A549 (cell line): Measurements from ENCODE around the gene FHL2. TPM values are rescaled to one million over a fixed set of nuclear protein-coding genes. Genes with fewer than 3 reads are reported as not detected.

ENCODE experiments used
- ATAC-seq, 2 experiments: fragments of 200-7000 bp in 1 of 2; fragments of >200 bp in 1 of 2; cut with Nextera tagmentation in 1 of 2; cut with Tn5 transposase in 1 of 2; 3 replicates each; pipeline versions ENCODE4 v1.8.0 to v1.9.1; 2018 to 2020; ENCODE audit warnings: mild to moderate bottlenecking in 1 of 2, moderate library complexity in 1 of 2
- CTCF ChIA-PET: fragments of 300-600 bp; sonication (Branson Sonifier 250); formaldehyde crosslinking; extraction: SDS; loops from one replicate; lab custom pipeline; 2021; ENCODE audit warnings: antibody characterized with exemption, inconsistent platforms; lab: Yijun Ruan, JAX
- POLR2A ChIA-PET: fragments of 350-600 bp; formaldehyde crosslinking; extraction: SDS; loops from one replicate; lab custom pipeline; 2021; ENCODE audit warnings: antibody characterized with exemption, inconsistent platforms; lab: Yijun Ruan, JAX
- DNase-seq, 2 experiments: peaks; one replicate each; pipeline versions ENCODE4 v3.0.0 to v3.0.0-alpha.2; 2011 to 2016; ENCODE audit warnings: low read depth in 1 of 2, low spot score in 1 of 2
- FAIRE-seq: peaks from 2 replicates; lab custom pipeline; 2011; peaks lifted over from hg19 to GRCh38; lab: Jason Lieb, UNC
- H3K27ac ChIP-seq, 2 experiments: fragments of >200 bp; sonication (Bioruptor Twin); formaldehyde crosslinking; 3 replicates each; pipeline ENCODE4 v1.5.1; 2016 to 2017
- H3K4me1 ChIP-seq: fragments of >200 bp; sonication (Bioruptor Twin); formaldehyde crosslinking; 3 replicates; pipeline ENCODE4 v1.6.1; 2016
- H3K4me2 ChIP-seq: fragments of >200 bp; sonication (Bioruptor Twin); formaldehyde crosslinking; 3 replicates; pipeline ENCODE4 v1.6.1; 2016
- H3K4me3 ChIP-seq: fragments of >200 bp; sonication (Bioruptor Twin); formaldehyde crosslinking; 3 replicates; pipeline ENCODE4 v1.5.1; 2016
- H3K9me3 ChIP-seq: fragments of >200 bp; sonication (Bioruptor Twin); formaldehyde crosslinking; 3 replicates; pipeline ENCODE4 v1.6.1; 2016
- CBX2 ChIP-seq: fragments of 200-600 bp; sonication (generic); IDR thresholded peaks from 2 replicates; pipeline ENCODE4 v1.6.1; 2016; ENCODE audit warnings: low read depth, mild to moderate bottlenecking, borderline replicate concordance
- CBX8 ChIP-seq: fragments of 200-600 bp; sonication (generic); IDR thresholded peaks from 2 replicates; pipeline ENCODE4 v1.6.1; 2016
- CEBPB ChIP-seq, 2 experiments: fragments of >200 bp in 1 of 2; sonication (Bioruptor Twin) in 1 of 2; formaldehyde crosslinking in 1 of 2; IDR thresholded peaks; 2 replicates each; pipeline ENCODE4 v1.6.1; 2012 to 2016
- EHF ChIP-seq: fragments of 250-450 bp; sonication (Bioruptor Pico); IDR thresholded peaks from 2 replicates; pipeline ENCODE4 v1.5.0; 2020; ENCODE audit warnings: mild to moderate bottlenecking
- EHMT2 ChIP-seq: fragments of 200-600 bp; sonication (generic); IDR thresholded peaks from 2 replicates; pipeline ENCODE4 v1.6.1; 2016; ENCODE audit warnings: antibody characterized with exemption, low read depth, mild to moderate bottlenecking, moderate library complexity
- EP300 ChIP-seq, 2 experiments: fragments of >200 bp; sonication (Bioruptor Twin); formaldehyde crosslinking; IDR thresholded peaks; 2 replicates in 1 of 2; 3 replicates in 1 of 2; pipeline ENCODE4 v1.6.1; 2016 to 2017
- HDAC2 ChIP-seq: fragments of 200-600 bp; sonication (generic); IDR thresholded peaks from 2 replicates; pipeline ENCODE4 v1.6.1; 2016
- HEYL ChIP-seq: fragments of 250-450 bp; sonication (Bioruptor Pico); IDR thresholded peaks from 2 replicates; pipeline ENCODE4 v1.8.0; 2021; ENCODE audit warnings: mild to moderate bottlenecking, moderate library complexity
- HOXA7 ChIP-seq: fragments of 250-450 bp; sonication (Bioruptor Pico); IDR thresholded peaks from 2 replicates; pipeline ENCODE4 v1.5.0; 2020; ENCODE audit warnings: mild to moderate bottlenecking, moderate library complexity
- HOXB13 ChIP-seq: fragments of 250-450 bp; sonication (Bioruptor Pico); IDR thresholded peaks from 2 replicates; pipeline ENCODE4 v1.5.0; 2020; ENCODE audit warnings: low read depth, mild to moderate bottlenecking, moderate library complexity
- HOXB5 ChIP-seq: fragments of 250-450 bp; sonication (Bioruptor Pico); IDR thresholded peaks from 2 replicates; pipeline ENCODE4 v1.5.0; 2020; ENCODE audit warnings: mild to moderate bottlenecking, moderate library complexity
- JUNB ChIP-seq: fragments of >200 bp; sonication (Bioruptor Twin); formaldehyde crosslinking; IDR thresholded peaks from 2 replicates; pipeline ENCODE4 v1.6.1; 2016
- MAFK ChIP-seq: fragments of 450-650 bp; IDR thresholded peaks from 2 replicates; pipeline ENCODE4 v1.6.1; 2014; ENCODE audit not compliant: partially characterized antibody
- MAZ ChIP-seq: fragments of 150-350 bp; IDR thresholded peaks from 2 replicates; pipeline ENCODE4 v1.6.1; 2014; ENCODE audit warnings: antibody characterized with exemption, low read depth, low read length, borderline replicate concordance
- NFE2L2 ChIP-seq: fragments of 150-350 bp; conservative IDR thresholded peaks from 2 replicates; pipeline ENCODE4 v1.6.1; 2014; ENCODE audit warnings: low read length
- NPAS2 ChIP-seq: fragments of 250-450 bp; sonication (Bioruptor Pico); IDR thresholded peaks from 2 replicates; pipeline ENCODE4 v1.8.0; 2022; ENCODE audit warnings: mild to moderate bottlenecking, moderate library complexity, borderline replicate concordance
- POLR2AphosphoS2 ChIP-seq: conservative IDR thresholded peaks from 2 replicates; pipeline ENCODE4 v1.6.1; 2012; ENCODE audit warnings: low read length, improper control_type of control experiment, inconsistent platforms
- SREBF2 ChIP-seq: fragments of 450-650 bp; IDR thresholded peaks from 2 replicates; pipeline ENCODE4 v1.6.1; 2014; ENCODE audit warnings: mild to moderate bottlenecking, moderate library complexity
- ZC3H11A ChIP-seq: fragments of 450-650 bp; IDR thresholded peaks from 2 replicates; pipeline ENCODE4 v1.6.1; 2014; ENCODE audit warnings: antibody characterized with exemption, mild to moderate bottlenecking
- ZSCAN20 ChIP-seq: fragments of 250-450 bp; sonication (Bioruptor Pico); IDR thresholded peaks from 2 replicates; pipeline ENCODE4 v1.8.0; 2022; ENCODE audit warnings: mild to moderate bottlenecking, moderate library complexity
- WGBS: methylation state at CpG from one replicate; pipeline ENCODE4 v1.1.6; 2017; ENCODE audit errors: missing lambda C conversion rate; 5-methylcytosine and 5-hydroxymethylcytosine counted together
- polyA plus RNA-seq, 4 experiments: library from polyadenylated mRNA; depleted of rRNA in 3 of 4; stranded (reverse); fragments of >200 nt; fragmentation: RNase III in 1 of 4; extraction: RNeasy Plus Mini Kit Qiagen cat#74134 plus additional on column Dnase treatment in 1 of 4; gene quantifications; 2 replicates in 3 of 4; 3 replicates in 1 of 4; pipeline ENCODE4 v1.2.3, GENCODE V29; 2011 to 2017
- TF ChIP-seq, protein P1 (sequence below): fragments of 200-600 bp; sonication (generic); IDR thresholded peaks from 2 replicates; pipeline ENCODE4 v1.6.1; 2016; ENCODE audit warnings: antibody characterized with exemption, mild to moderate bottlenecking, moderate library complexity
- TF ChIP-seq, protein P2 (sequence below): fragments of 250-450 bp; sonication (Bioruptor Pico); IDR thresholded peaks from 2 replicates; pipeline ENCODE4 v1.5.0; 2020; ENCODE audit warnings: low read depth, mild to moderate bottlenecking, moderate library complexity
- TF ChIP-seq, protein P3 (sequence below): IDR thresholded peaks from 2 replicates; pipeline ENCODE4 v1.6.1; 2012
- TF ChIP-seq, protein P4 (sequence below): fragments of 150-350 bp; IDR thresholded peaks from 2 replicates; pipeline ENCODE4 v1.6.1; 2014; ENCODE audit warnings: low read depth, mild to moderate bottlenecking, low read length
- TF ChIP-seq, protein P5 (sequence below): IDR thresholded peaks from 2 replicates; pipeline ENCODE4 v1.6.1; 2012; ENCODE audit warnings: low read depth, borderline replicate concordance
- TF ChIP-seq, protein P6 (sequence below): fragments of 250-450 bp; sonication (Bioruptor Pico); IDR thresholded peaks from 2 replicates; pipeline ENCODE4 v1.5.0; 2021; ENCODE audit warnings: mild to moderate bottlenecking, moderate library complexity, borderline replicate concordance
- TF ChIP-seq, protein P7 (sequence below): fragments of 450-650 bp; IDR thresholded peaks from 2 replicates; pipeline ENCODE4 v1.6.1; 2014; ENCODE audit warnings: antibody characterized with exemption

The FHL2 gene
- polyA plus RNA-seq, 2 of the 4 experiments (the other 2 are of a cell fraction) = 57.9 to 85.9 TPM

DNA sequence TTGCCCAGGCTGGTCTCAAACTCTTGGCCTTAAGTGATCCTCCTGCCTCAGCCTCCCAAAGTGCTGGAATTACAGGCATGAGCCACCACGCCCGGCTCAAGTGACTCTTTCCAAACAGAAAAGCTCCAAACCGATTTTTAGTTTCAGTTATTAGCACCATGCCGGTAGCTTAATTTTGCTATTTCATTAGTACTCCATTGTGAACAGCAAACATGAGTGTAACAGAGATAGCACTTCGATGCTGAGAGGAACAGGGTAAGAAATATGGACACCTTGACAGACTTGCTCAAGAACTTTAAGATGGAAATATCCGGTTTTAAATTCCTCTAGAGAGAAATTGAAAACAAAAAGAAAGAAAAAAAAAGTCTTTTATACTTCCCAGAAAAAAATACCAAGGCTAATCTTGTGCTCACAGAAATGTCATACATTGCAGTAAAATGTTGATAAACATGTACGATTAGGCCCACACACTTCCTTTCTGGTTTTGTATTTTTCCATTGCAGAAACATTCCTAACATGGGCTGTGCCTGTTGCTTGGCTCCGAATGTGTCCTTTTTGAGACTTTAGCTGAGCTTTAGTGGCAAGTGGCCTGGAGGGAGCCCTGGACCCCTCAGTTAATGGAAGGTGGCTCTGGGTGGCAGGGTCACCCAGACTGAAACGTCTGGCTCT is 18.3 kb downstream of the FHL2 start:
- peaks cover 27% of the 10 kb centered on the region for H3K4me1 ChIP-seq
- FAIRE-seq (no peak), ATAC-seq (no peak), DNase-seq (no peak)
- H3K27ac ChIP-seq = peak overlapping the region in 1 of 2 experiments; percentile 10; a peak in 1 of 6 replicates
- H3K9me3 ChIP-seq = no peaks in the 10 kb centered on the region
- 85% methylated on average over 9 of the region's 9 CpGs for WGBS
- POLR2A ChIA-PET = no interaction called here
- CTCF ChIA-PET = interaction anchor here (1.0 to 12.5 kb wide), 4 partner anchors 10 to 139 kb away, joined by 4 to 122 read pairs (median 4); no protein-coding TSS in a partner anchor
- no peak for TF ChIP-seq CEBPB (IDR thresholded peaks at IDR 0.05)
- no peak for TF ChIP-seq HOXA7 (CRISPR knock-in tag)
- TF ChIP-seq, protein P1, sequence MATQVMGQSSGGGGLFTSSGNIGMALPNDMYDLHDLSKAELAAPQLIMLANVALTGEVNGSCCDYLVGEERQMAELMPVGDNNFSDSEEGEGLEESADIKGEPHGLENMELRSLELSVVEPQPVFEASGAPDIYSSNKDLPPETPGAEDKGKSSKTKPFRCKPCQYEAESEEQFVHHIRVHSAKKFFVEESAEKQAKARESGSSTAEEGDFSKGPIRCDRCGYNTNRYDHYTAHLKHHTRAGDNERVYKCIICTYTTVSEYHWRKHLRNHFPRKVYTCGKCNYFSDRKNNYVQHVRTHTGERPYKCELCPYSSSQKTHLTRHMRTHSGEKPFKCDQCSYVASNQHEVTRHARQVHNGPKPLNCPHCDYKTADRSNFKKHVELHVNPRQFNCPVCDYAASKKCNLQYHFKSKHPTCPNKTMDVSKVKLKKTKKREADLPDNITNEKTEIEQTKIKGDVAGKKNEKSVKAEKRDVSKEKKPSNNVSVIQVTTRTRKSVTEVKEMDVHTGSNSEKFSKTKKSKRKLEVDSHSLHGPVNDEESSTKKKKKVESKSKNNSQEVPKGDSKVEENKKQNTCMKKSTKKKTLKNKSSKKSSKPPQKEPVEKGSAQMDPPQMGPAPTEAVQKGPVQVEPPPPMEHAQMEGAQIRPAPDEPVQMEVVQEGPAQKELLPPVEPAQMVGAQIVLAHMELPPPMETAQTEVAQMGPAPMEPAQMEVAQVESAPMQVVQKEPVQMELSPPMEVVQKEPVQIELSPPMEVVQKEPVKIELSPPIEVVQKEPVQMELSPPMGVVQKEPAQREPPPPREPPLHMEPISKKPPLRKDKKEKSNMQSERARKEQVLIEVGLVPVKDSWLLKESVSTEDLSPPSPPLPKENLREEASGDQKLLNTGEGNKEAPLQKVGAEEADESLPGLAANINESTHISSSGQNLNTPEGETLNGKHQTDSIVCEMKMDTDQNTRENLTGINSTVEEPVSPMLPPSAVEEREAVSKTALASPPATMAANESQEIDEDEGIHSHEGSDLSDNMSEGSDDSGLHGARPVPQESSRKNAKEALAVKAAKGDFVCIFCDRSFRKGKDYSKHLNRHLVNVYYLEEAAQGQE = no peak
- TF ChIP-seq HEYL (CRISPR knock-in tag) = no peak
- no peak for TF ChIP-seq NPAS2
- TF ChIP-seq HOXB13 (CRISPR knock-in tag) = no peak
- TF ChIP-seq ZSCAN20 (CRISPR knock-in tag) = no peak
- TF ChIP-seq, protein P2, sequence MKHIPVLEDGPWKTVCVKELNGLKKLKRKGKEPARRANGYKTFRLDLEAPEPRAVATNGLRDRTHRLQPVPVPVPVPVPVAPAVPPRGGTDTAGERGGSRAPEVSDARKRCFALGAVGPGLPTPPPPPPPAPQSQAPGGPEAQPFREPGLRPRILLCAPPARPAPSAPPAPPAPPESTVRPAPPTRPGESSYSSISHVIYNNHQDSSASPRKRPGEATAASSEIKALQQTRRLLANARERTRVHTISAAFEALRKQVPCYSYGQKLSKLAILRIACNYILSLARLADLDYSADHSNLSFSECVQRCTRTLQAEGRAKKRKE (CRISPR knock-in tag) = no peak
- no peak for TF ChIP-seq HOXB5
- TF ChIP-seq MAFK = no peak
- TF ChIP-seq, protein P3, sequence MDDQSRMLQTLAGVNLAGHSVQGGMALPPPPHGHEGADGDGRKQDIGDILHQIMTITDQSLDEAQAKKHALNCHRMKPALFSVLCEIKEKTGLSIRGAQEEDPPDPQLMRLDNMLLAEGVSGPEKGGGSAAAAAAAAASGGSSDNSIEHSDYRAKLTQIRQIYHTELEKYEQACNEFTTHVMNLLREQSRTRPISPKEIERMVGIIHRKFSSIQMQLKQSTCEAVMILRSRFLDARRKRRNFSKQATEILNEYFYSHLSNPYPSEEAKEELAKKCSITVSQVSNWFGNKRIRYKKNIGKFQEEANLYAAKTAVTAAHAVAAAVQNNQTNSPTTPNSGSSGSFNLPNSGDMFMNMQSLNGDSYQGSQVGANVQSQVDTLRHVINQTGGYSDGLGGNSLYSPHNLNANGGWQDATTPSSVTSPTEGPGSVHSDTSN = no peak
- TF ChIP-seq CBX2 = no peak
- TF ChIP-seq, protein P4, sequence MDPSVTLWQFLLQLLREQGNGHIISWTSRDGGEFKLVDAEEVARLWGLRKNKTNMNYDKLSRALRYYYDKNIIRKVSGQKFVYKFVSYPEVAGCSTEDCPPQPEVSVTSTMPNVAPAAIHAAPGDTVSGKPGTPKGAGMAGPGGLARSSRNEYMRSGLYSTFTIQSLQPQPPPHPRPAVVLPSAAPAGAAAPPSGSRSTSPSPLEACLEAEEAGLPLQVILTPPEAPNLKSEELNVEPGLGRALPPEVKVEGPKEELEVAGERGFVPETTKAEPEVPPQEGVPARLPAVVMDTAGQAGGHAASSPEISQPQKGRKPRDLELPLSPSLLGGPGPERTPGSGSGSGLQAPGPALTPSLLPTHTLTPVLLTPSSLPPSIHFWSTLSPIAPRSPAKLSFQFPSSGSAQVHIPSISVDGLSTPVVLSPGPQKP = no peak
- no peak for TF ChIP-seq HDAC2
- no peak for TF ChIP-seq JUNB
- TF ChIP-seq EHF (CRISPR knock-in tag) = no peak
- no peak for TF ChIP-seq SREBF2
- no peak for TF ChIP-seq EP300 (IDR thresholded peaks at IDR 0.05)
- TF ChIP-seq, protein P5, sequence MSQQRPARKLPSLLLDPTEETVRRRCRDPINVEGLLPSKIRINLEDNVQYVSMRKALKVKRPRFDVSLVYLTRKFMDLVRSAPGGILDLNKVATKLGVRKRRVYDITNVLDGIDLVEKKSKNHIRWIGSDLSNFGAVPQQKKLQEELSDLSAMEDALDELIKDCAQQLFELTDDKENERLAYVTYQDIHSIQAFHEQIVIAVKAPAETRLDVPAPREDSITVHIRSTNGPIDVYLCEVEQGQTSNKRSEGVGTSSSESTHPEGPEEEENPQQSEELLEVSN = no peak
- H3K4me3 ChIP-seq = no peak overlapping the region
- H3K4me2 ChIP-seq = no peak overlapping the region

DNA sequence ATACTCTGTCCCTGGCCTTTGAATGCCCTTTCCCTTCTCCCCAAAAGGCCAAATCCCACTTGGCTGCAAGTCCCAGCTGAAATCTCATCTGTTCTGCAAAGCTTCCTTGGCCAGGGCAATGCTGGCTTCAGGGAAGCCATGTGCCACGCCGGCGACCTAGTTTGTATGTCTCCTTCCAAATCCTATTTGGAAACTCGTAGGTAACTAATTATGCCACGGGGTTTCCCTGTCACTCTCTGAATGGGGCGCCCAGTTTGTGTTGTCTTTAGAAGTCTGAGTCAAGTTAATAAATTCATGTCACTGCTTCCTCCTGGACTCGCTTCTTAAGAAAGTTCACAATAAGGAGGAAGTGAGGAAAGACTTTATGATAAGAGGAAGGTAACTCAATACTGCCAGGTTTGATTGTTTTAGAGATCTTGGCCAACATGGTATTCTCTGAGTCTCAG is 19.1 kb downstream of the FHL2 start:
- WGBS = 83% methylated on average over 7 of the region's 7 CpGs
- peaks cover 35% of the 10 kb centered on the region for H3K4me1 ChIP-seq
- FAIRE-seq (no peak), ATAC-seq (no peak), DNase-seq (no peak)
- H3K4me3 ChIP-seq = no peak overlapping the region
- H3K4me2 ChIP-seq = no peak overlapping the region
- ChIA-PET POLR2A (no interaction called here), CTCF (interaction anchor here (1.0 to 12.5 kb wide), 5 partner anchors 11 to 139 kb away, joined by 3 to 122 read pairs (median 4); no protein-coding TSS in a partner anchor)
- no peaks in the 10 kb centered on the region for H3K9me3 ChIP-seq
- peak overlapping the region in 1 of 2 experiments; percentile 20; a peak in 1 of 6 replicates for H3K27ac ChIP-seq
- TF ChIP-seq SREBF2 (no peak), CBX2 (no peak), MAZ (no peak), EHMT2 (no peak), CBX8 (no peak), NFE2L2 (no peak), ZC3H11A (no peak), POLR2AphosphoS2 (no peak)
- TF ChIP-seq, protein P6, sequence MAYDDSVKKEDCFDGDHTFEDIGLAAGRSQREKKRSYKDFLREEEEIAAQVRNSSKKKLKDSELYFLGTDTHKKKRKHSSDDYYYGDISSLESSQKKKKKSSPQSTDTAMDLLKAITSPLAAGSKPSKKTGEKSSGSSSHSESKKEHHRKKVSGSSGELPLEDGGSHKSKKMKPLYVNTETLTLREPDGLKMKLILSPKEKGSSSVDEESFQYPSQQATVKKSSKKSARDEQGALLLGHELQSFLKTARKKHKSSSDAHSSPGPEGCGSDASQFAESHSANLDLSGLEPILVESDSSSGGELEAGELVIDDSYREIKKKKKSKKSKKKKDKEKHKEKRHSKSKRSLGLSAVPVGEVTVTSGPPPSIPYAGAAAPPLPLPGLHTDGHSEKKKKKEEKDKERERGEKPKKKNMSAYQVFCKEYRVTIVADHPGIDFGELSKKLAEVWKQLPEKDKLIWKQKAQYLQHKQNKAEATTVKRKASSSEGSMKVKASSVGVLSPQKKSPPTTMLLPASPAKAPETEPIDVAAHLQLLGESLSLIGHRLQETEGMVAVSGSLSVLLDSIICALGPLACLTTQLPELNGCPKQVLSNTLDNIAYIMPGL (CRISPR knock-in tag) = no peak
- TF ChIP-seq, protein P7, sequence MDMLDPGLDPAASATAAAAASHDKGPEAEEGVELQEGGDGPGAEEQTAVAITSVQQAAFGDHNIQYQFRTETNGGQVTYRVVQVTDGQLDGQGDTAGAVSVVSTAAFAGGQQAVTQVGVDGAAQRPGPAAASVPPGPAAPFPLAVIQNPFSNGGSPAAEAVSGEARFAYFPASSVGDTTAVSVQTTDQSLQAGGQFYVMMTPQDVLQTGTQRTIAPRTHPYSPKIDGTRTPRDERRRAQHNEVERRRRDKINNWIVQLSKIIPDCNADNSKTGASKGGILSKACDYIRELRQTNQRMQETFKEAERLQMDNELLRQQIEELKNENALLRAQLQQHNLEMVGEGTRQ = no peak
